Medulla oblongata (tissue), 1 donor: Measurements from ENCODE around the gene PIM1.
A peak's percentile ranks its signal among the peaks of the same experiment; 100 is the strongest.
"Not testable (repeated sequence)": the region's sequence is repeated elsewhere in the genome, so short reads cannot be mapped to it uniquely, and the experiment has no call there.

Experiments
- DNase-seq: peaks from one replicate; pipeline ENCODE4 v3.0.0-alpha.2; 2015; ENCODE audit errors: extremely low spot score

Gene PIM1

DNA sequence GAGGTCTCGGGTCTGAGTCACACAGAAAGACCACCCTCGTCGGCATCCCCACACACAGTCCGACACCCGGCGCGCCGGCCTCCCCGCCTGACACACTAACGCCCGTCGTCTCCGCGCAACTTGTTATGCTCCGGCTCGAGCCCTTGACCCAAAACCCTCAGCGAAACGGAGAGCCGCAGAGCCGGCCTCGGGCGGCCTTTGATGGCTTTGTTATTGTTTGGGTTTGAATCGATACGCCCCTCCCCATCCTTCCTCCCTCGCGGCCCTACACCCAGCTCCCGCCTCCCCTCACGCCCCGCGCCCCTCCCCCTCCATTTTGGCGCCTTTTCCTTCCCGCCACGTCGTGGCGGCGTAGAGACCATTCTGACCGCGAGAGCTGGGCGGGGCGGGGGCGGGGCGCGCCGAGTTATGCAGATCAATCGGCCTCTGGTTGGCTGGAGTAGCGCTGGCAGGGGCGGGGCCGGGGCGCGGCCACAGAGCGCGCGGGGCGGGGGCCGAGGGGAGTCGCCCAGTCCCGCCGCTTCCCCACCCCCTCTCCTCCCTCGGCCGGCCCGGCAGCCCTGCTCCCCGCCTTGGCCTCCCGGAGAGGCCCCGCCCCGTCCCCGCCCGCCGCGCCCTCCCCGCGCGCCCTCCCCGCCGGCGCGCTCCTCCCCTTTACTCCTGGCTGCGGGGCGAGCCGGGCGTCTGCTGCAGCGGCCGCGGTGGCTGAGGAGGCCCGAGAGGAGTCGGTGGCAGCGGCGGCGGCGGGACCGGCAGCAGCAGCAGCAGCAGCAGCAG lies at the start of gene PIM1:
Gene PIM1, plus strand, starts transcription at position 657 of the 777 bp plus-strand sequence. CDS start 424 bp downstream, outside the sequence.
- DNase-seq, result peak; percentile 98

DNA sequence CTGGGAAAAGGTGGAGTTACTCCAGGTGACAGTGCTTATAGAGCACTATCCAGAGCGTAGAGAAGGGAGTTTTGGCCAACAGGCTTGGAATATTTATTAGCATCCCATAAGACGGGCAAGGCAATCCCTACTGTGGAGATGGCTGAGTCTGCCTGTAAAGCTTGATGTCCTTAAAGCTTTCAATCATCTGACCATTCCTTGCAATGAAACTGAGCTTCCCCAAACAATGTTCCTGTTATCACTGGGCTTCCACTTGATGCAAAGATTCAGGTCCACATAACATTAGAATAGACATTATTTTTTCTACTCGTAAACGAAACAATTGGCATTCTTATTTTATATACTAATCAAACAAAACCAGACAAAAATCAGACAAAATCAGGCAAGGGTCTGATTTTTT lies 48.4 kb upstream of the PIM1 start:
- no peak for DNase-seq

DNA sequence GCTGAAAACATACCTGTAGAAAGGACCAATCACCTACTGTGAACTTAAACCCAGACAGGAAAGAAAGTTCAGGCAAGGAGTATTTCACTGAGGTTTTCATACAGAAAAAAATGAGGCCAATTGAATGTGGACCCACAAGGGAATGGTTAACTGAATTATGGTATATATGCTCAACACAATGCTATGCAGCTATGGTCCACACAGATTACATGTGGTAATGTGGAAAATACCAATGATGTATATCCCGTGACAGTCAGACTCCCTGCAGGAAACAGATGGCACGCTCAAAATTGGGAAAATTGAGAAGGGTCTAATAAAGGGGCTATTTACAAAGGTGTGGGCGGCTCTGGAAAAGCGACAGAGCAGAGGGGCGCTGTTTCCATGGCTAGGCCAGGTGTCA lies 47.1 kb upstream of the PIM1 start:
- DNase-seq, result no peak

DNA sequence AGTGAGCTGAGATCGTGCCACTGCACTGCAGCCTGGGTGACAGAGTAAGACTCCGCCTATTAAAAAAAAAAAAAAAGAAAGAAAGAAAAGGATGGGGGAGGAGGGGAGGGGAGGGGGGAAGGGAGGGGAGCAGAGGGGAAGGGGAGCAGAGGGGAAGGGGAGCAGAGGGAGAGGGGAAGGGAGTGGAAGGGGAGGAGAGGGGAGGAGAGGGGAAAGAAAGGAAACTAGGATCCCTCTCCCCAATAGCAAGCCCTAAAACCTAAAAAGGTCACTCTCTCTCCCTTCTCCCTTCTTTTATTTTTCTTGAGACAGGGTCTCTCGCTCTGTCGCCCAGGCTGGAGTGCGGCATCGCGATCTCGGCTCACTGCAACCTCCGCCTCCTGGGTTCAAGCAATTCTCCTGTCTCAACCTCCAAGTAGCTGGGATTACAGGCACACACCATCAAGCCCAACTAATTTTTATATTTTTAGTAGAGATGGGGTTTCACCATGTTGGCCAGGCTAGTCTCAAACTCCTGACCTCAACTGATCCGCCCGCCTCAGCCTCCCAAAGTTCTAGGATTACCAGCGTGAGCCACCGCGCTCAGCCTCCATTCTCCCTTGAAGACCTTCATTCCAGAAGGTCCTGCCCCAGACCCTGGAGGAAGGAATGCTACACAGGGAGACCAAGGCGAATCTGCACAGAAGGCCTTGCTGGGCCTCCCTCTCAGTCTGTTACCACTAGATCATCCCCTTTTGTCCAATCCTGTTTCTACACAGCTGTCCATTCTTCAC lies 45.8 kb upstream of the PIM1 start:
- no peak for DNase-seq

DNA sequence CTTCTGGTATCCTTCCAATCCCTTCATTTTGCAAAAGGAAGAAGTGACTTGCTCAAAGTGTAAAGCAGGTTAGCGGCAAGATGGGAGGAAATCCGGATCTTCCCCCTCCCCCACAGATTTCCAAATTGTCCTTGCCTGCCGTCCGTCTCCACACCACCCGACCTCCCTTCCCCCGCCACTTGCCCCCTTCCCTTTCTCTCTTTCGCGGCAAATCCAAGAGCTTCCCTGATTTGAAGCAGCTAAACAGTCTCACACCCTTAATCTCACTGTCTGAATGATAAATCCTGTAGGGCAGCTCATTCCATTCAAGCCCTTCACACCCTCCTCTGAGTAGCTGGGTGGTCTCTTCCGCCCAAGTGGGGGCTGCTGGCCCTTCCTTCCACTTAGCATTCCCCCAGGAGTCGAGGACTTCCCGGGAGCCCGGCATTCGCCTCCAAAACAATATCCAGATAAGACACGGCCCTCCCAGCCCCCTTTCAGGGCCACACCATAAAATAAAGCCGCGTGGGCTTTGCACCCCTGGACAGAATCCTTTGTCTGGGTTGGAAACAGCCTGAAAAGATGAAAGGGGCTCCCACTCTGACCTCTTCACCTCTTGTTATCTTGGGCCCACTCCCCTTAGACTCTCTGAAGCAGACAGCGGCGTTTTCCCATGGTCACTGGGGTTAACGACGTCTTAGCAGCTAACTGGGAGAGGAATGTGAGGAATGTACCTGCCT lies 44.0 kb upstream of the PIM1 start:
- DNase-seq, result no peak

DNA sequence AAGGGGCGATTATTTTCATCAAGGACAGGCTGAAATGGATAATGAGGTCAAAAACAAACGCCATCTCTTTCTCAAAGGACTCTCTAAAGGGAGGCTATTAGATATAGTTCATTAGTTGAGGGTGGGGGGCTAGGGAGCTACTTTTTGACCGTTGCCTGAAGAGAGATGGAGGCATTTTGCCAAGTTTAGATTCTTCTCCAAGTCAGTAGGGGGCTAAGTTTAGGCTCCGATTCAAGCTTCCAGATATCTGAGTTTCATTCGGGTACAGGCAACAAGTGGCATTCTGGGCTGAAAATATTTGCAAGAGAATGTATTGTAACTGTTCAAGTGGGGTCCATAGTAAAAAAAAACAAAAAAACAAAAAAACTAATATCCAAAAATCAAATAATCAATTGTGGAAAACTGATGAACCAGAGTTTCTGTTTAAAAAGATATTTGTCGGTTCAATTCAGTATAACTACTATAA lies 43.4 kb upstream of the PIM1 start:
- DNase-seq, result no peak

DNA sequence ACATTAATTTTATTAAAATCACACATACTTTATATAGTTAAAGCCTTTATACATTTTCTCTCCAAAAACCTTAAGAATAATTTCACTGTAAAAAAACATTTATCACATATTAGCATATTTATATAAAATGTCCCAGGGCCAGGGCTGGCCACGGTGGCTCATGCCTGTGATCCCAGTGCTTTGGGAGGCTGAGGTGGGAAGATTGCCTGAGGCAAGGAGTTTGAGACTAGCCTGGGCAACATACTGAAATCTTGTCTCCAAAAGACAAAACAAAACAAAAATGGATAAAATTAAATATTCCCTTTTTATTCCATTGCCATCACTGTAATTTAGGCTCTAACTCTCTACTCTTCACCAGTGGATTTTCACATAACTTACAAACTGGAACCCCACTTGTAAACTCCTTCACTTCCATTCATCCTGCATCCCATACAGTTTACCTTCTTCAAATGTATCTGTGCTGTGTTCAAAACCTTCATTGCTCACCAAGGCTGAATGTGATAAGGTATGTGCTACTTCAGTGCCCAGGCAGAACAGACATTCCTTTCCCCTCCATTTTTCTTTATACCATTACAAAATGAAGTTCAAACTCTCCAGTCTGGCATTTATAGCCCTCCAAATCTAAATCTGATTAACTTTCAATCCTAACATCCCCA lies 42.9 kb upstream of the PIM1 start:
- no peak for DNase-seq

DNA sequence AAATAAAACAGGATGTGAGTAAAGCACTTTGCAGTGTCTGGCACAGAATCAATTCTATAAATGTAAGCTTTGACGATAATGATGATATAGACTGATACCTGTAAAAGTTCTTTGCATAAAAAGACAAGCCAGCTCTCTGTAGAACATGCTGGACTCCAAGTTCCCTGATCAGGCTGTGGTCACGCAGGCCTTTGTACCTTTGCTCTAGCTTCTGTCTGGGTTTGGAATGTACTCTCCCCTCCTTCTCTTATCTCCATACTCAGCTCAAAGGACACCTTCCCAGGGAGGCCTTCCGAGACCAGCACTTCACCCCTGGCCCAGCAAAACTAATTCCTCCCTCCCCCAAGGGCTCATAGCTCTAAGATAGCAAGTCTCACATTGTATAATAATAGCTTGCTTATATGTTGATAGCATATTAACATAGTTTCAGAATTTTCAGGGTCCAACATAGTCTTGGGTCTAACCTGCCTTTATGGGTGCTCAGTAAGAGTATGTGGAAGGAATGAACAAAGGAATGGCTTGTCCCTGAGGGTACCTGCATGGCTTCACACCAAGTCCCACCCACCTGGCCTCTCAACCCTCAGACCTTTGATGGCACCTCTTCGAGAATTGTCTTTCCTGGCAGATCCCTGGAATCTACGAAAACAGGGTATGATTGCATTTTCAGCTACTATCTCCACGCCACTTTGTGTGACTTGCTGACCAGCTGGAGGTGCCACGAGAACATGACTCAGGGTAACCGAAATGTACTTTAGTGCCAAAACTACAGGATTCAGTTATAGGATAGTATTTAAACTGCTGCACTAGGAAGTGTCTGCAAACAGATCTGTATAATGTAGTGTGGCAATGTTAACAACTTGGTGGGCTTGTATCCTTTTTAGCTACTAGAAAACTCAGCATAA lies 41.7 kb upstream of the PIM1 start:
- DNase-seq, result no peak

DNA sequence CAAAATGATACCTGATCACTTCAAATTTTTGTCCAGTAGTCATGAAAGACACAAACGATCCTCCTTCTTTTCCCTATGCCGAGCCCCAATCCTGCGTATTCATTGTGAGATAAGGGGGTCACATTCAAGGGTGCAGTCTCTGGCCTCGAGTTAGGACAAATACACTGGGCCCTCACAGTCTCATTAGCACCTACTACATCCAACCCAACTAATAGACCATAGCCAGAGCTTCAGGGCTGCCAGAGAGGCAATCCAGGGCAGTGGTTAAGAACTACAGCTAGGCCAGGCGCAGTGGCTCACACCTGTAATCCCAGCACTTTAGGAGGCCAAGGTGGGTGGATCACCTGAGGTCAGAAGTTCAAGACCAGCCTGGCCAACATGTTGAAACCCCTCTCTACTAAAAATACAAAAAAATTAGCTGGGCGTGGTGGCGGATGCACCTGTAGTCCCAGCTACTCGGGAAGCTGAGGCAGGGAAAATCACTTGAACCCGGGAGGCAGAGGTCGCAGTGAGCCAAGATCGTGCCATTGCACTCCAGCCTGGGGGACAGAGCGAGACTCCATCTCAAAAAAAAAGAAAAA lies 41.0 kb upstream of the PIM1 start:
- not testable (repeated sequence) for DNase-seq

DNA sequence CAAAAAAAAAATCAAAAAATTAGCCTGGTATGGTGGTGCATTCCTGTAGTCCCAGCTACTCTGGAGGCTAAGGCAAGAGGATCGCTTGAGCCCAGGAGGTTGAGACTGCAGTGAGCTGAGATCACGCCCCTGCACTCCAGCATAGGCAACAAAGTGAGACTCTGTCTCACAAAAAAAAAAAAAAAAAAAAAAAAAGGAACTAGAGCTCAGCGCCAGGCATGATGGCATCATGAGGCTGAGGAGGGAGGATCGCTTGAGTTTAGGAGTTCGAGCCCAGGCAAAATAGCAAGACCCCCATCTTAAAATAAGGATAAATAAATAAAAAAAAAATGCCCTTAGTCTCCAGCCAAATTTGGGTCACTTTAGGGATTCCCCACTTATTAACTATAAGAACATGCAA lies 40.4 kb upstream of the PIM1 start:
- DNase-seq, result no peak

DNA sequence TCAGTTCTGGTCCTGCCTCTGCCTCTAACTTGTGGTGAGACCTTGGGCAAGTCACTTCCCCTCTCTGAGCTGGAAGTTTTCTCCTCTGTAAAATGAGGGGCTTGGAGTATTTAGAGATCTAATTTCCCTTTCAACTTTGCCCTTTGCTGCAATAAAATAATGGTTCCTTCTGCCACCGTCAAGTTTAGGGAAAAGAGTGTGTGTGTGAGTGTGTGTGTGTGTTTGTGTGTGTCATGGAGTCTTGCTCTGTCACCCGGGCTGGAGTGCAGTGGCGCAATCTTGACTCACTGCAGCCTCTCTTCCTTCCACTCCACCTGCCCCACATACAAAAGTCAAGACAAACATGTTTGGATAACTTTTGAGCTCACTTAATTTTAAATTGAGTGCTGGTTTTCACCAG lies 39.2 kb upstream of the PIM1 start:
- no peak for DNase-seq

DNA sequence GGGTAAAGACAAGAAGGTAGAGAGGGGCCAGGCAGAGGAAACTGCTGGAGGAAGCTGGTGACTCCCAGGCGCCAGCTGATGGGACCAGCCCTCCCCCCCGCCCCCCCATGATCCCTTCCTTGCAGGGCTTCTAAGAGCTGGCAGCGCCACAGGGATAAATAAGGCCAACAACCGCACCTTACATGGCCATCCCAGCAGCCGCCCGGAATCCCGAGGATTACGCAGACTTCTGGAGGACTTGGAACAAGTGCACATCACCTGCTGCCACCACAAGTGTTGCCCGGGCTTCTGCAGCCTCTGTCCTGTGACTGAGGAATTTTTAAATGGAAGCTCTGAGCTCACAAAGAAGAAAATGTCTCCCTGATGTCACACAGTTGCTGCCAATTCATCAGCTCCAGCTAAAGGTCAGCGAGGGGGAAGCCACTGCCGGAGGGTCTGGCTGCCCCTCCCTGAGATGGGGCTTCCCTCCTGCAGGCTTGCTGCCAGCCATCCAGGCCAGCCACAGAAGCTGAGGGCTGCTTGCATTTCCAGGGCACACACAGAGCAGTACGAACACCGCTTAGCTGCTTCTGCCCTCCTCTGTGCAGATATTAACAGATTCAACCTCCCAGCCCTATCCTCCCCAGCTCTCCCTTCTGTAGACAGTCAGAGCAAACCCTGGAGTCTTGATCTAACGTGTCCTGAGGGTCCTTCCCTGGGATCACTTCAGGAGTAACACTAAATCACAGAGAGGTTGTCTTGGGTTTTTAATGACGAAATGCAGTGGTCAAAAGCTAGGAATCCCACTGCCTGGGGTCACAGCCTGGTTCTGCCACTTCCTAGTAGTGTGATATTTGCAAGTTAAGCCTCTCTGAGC lies 38.6 kb upstream of the PIM1 start:
- peak; percentile 69 for DNase-seq

DNA sequence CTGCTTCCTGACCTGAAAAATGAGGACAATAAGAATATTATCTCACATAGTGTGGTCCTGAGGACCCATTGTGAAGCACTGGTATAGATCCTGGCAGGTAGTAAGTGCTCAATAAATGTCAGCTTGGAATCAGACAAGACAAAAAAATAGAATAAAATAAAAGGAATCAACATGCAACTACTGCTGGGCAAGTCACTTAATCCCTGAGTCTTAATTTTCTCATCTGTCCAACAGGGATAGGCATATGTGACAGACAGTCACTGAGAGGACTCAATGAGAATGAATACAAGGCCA lies 38.0 kb upstream of the PIM1 start:
- DNase-seq, result no peak

DNA sequence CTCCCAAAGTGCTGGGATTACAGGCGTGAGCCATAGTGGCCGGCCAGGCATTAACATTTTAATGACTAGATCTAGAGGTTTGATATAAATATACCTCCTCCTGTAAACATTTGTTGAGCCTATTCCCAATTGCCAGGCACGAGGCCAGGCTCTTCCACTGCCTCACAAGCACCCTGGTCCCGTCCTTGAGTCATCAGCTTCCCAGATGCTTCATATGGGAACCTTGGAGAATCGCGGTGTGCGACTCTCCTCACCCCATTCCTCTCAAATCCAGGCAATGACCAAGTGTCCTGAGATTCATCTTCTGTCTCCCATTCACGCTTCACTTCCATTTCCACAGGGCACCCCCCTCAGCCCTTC lies 35.9 kb upstream of the PIM1 start:
- no peak for DNase-seq

DNA sequence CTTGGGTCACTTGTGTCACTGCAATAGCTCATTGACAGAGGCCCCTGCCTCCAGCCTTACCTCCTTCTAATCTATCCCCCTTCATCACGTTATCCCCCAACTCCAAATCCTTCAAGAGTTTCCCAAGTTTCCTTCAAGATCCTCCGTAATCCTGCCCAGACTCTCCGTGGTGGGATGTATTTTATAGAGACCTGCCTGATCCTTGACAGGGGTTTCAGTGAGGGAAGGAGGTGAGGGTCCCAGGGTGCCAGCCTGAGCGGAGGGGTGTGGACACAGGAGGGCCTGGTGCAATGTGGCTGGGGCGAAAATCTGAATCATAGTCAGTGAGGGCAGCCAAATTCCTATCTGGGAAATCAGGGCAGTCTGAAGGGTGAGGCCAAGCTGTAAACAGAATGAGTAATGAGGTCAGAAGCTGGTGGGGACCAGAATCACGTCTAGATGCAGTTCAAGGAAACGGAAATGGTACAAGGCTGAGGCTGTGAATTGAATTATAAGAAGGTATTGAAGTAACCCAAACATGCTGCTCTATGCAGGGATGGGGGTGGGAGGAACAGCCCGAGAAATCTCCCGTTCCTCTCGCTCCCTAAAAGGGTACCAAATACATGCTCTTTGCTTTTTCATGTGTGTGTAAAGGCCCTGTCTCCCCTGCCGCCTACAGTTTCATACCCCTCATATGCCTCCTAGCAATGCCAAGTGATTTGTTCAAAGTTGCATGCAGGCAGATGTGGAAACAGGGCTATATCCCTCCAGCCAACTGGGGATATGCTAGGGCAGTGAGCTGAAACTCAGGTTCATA lies 35.4 kb upstream of the PIM1 start:
- DNase-seq, result no peak

DNA sequence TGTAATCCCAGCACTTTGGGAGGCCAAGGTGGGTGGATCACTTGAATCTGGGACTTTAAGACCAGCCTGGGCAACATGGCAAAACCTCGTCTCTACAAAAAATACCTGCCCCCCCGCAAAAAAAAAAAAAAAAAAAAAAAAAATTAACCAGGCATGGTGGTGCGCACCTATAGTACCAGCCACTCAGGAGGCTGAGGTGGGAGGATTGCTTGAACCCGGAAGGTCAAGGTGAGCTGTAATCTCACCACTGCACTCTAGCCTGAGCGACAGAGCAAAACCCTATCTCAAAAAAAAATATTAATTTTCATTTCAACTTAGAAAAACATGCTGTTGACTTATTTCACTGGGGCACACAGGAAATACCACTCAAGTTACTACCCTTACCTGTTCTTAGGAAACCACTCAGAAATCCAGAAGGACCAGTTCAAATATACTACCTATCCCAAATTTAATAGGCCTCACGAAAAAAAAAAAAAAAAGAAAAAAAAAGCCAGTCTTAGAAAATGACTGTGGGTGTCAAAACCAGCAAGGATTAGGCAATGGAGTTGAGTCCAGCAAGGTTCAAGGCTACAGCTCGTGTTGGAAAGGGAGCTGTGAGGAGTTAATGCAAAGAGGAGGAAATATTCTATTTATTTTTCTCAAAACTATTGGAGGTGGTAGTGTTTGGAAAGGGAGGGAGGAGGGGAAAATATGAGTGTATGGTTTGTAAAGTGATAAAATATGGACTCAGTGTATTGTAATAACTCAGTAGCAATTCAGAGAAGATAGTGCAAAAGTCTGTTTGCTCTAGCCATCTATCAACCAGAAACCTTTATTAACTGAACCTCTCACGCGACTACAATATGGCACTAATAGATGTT lies 33.9 kb upstream of the PIM1 start:
- no peak for DNase-seq

DNA sequence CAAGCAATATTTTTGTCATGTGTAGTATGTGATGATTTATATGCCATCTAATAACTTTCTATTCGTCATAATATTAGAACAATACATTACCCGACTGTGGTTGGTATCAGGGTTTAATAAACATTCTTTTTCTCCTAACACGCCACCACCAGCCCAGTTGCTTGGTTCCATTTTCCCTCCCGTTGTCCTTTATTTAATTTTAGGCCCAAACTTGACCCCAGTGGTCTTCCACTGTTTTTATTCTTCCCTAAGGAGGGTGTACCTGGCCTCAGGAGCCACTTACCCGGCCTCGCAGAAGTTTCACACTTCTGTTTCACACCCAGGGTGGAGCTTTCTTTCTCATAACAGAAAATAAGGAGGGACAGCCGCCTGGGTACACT lies 33.1 kb upstream of the PIM1 start:
- no peak for DNase-seq
